HG03571 (cell line): ENCODE results near the gene TMEM50B.
"Not testable (repeated sequence)": the region's sequence is repeated elsewhere in the genome, so short reads cannot be mapped to it uniquely, and the experiment has no call there.

Experiments
- ATAC-seq: cut with Tn5 transposase; IDR thresholded peaks from one replicate; pipeline ENCODE4 v1.9.1; 2021; ENCODE audit not compliant: unreplicated experiment

The TMEM50B gene

DNA sequence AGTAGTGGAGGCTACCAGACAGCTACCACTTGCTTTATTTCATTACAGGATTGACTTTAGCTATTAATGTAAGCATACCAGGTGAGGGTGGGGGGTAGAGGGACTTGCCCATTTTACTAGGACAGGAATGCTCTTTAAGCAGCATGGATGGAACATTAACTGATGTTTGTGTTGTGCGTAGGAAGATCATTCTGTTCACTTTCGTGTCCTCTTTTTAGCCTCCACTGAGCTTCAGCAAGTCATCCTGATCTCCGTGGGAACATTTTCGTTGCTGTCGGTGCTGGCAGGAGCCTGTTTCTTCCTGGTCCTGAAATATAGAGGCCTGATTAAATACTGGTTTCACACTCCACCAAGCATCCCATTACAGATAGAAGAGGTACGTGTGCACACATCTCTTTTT, 47.3 kb downstream of the TMEM50B start:
- ATAC-seq: no peak

DNA sequence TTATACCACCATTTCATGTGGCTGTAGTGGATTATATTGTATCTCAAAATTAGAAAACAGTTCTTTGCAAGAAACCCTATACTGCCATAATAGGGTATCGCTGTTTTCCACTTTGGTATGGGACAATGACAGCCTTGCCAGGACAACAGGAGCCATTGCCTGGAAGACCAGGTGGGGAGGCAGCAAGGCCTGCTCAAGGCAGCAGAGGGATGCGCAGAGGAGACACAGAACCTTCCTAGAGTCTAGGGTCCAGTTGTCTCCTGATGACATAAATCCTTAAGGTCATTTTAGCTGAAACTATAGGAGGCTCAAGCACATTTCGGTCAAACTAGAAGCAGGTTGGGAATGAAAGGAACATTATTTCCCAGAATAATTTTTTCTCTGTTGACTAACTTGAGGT, 48.9 kb downstream of the TMEM50B start:
- no peak for ATAC-seq

DNA sequence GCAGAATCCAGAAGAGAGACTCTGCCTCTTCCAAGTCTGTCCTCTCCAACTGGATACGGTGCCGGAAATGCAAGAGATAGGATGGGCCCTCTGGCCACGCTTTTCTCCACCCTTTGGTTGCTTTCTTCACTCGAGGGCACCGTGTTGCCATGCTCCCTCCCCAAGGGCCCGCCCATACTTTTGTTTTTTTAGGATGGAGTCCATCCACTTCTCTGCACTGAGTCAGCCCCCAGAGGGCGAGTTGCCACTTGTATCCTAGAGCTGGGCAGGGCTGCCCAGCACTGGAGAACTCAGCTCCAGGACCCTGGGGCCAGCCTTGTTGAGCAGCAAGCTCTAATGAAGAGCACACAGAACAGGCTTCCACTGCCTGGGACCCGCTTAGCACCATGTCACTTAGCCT, 51.1 kb downstream of the TMEM50B start:
- ATAC-seq: no peak

DNA sequence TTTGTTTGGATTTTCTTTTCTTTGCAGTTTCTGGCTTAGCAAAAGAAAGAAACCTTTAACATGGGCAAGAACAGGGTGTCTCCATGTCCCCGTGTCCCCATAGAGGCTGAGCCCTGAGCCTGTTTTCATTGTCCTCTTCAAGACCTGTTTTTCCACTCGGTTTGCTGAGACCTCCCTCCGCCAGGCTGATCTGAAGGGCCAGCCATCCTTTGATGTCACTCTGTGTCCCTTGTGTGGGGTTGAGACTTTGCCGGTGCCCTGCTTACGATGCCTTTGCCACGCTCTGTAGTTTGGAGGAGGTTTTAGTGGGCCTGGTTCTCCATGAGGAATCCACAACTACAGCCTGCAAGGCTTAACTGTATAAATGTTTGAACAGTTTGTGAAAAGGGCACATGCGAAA, 52.7 kb downstream of the TMEM50B start:
- ATAC-seq: no peak

DNA sequence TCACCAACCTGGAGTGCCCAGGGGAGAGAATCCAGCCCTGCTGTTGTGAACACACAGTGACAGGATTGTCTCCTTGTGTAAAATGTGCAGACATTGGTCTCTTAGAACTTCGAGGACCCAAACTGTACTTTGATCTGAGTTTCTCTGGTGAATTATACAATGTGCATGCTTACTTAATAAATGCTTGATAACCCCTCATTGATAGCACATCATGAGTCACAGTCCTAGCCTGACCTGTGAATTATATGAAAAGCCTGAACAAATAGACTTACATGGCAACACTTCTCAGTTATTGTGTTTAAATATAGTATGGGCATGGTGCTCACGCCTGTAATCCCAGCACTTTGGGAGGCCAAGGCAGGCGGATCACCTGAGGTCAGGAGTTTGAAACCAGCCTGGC, 53.9 kb downstream of the TMEM50B start:
- no peak for ATAC-seq

DNA sequence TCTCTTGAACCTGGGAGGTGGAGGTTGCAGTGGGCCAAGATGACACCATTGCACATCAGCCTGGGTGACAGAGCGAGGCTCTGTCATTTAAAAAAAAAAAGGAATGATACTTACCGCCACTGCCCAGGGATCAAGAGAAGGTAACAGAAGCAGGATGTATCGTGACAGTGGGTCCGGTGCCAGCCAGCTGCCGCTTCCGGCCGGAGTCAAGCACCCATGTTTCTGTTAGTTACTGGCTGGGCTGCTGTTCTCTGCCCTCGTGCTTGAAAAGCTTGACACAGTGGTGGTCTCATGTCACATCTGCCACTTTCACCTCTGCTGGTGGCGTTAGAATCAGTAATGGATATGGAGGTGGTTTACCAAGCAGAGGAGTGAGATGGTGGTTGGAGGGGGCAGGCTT, 55.6 kb downstream of the TMEM50B start:
- no peak for ATAC-seq

DNA sequence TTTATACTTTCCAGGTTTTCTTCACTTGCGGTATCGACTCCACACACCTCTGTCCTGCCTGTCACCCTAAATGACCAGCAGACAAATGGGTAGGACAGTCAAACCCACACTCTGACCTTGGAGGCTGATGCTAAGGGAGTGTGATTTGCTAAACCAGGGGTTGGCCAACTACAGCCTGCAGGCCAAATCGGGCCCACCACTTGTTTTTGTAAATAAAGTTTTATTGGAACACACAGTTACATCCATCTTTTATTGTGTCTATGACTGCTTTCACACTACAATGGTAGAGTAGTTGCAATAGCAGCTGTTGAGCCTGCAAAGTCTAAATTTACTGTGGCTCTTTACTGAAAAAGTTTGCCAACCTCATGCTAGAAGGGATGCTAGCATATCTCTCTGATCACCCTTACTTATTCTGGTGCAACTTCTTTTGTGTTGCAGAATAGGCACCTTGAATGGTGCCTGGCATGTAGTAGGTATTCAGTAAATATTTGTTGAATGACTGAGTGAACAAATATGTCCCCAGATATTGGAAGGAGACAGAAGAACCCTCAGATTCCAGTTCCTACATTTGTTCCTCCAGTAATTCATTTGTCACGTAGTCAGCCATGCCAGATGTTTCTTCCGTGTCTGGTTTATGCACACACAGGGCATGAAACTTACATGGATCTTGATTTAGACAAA, 57.9 kb downstream of the TMEM50B start:
- no peak for ATAC-seq

DNA sequence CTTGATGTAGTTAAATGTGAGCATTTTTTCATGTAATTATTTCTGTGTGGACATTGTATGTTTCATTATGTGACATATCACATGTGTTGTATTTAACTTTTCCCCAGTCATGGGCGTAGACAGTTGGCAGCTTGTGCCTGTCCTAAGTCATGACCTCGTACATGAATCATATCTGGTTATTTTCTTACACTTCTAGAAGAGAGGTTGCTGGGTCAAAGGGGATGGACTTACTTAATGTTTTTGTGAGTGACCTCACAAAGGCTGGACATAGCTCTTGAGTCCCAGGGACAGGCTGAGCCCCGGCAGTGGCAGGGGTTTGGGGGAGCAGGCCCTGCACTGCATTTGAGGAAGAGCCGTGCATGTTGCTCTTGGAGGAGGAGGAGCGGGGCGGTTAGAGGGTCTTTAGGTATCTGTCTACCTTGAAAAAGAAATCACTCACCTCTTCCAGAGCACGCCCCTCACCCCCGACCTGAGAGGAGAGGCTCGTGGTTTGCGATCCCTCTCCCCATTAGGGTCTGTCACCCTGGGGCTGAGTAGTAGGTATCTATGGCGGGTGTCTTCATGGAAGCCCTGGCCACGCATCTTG, 60.1 kb downstream of the TMEM50B start:
- ATAC-seq: no peak

DNA sequence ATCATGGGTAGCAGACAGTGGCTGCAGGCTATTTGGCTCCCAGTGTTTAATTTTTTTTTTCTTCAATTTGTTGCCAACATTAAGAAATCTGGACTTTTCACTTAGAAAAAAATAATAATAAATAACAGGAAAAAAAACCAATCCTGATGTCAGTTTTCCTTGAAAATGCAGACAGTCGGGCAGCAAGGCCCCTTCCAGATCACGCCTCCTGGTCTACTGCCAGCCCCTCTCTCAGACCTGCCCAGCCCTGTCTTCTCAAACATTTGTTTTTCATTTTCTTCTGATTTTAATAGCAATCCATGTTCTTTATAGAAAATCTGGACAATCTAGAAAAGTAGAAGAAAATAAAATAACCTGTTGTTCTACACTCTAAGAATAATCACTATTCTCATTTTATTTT, 61.1 kb downstream of the TMEM50B start:
- no peak for ATAC-seq

DNA sequence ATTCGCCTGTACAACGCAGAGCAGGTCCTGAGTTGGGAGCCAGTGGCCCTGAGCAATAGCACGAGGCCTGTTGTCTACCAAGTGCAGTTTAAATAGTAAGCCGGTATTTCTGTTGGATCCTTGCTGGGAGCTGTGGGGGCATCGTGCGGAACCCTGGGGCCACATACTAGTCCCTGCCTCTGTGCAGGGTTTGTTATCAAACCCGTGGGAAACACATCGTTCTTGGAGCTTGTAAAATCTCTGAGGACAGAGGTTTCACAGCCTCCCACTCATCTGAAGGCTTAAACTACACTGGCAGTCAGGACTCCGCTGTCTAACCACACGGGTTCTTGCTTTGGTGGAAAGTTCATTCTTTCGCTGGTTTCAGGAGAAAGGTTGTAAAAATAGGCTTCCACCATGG, 64.8 kb downstream of the TMEM50B start:
- no peak for ATAC-seq

DNA sequence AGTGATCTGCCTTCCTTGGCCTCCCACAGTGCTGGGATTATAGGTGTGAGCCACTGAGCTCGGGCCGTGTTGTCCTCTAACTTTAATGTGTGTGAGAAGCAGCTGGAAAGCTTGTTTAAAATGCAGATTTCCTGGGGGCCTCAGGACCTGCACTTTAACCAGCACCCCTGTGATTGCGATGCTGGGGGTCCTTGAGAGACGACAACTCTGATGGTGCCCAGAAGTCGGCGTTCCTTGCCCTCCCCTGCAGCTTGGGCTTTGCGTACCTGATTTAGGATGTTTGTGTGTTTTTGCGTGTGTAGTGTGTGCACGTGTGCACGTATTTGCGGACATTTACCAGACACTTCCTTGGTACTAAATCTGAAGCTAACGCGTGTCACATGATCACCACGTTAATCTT, 65.7 kb downstream of the TMEM50B start:
- no peak for ATAC-seq

DNA sequence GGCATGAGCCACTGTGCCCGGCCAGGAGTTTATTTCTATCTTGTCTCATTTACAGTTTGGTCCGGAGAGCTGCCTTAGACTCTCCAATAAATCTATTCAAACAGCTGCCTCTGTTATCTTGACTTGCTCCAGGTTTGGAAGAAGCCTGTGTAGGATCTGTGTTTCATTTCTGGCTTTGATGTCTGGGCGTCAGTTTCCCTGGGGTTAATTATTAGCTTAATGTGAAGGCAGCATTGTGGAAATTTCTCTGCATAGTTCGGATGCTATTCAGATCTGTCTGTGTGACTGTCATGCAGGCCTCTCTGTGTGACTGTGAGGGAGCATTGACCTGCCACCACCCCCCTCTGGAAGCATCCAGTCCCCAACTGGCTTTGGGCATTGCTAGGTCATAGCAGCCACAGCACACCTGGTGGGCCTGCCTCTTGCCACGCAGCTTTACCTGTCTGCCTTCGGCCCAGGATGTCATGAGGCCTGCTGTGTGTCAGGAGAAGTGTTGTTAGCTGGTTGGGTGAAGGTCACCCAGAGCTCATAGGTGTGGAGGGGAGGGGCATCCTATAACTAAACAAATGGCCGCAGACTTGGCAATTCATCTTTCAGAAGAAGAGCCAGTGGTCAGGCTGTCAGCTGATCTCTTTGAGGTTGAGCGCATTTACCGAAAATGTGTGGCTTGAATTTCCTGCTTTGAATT, 66.8 kb downstream of the TMEM50B start:
- no peak for ATAC-seq

DNA sequence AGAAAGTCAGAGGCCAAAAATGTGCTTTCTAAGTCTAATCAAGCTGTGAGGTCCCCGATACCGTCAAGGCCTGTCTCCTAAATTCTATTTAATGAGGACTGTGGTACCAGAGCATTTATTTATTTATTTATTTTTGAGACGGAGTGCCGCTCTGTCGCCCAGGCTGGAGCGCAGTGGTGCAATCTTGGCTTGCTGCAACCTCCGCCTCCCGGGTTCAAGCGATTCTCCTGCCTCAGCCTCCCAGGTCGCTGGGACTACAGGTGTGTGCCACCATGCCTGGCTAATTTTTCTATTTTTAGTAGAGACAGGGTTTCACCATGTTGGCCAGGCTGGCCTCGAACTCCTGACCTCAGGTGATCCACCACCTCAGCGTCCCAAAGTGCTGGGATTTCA, 67.3 kb downstream of the TMEM50B start:
- not testable (repeated sequence) for ATAC-seq

DNA sequence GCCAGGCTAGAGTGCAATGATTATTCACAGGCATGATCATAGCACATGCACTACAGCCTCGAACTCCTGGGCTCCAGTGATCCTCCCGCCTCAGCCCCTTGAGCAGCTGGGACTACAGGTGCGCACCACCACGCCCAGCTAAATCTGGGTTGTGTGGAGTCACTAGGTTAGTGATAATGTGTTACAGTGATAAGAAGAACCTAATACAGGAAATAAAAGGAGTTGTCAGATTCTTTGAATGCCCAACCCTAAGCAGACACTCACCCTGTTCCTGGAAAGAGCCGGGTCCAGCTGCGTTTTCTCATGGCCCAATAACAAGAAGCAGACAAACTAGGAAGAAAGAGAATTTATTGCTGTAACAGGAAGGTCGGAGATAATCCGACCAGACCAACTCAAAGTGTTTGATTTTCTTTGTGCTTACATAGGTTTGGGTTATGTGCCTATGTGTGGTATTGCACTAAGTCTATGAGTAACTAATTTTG, 67.8 kb downstream of the TMEM50B start:
- no peak for ATAC-seq

DNA sequence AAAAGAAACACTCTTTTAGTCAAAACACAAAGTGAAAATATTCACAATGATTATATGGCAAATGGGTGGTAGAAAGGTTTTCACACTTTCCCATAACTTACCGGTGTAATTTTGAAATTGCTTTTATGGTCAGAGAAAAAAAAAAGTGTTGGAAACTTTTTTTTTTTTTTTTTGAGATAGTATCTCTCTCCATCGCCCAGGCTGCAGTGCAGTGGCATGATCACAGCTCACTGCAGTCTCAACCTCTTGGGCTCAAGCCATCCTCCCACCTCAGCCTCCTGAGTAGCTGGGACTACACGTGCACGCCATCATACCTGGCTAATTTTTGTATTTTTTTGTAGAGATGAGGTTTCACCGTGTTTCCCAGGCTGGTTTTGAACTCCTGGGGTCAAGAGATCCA, 73.3 kb downstream of the TMEM50B start:
- no peak for ATAC-seq

DNA sequence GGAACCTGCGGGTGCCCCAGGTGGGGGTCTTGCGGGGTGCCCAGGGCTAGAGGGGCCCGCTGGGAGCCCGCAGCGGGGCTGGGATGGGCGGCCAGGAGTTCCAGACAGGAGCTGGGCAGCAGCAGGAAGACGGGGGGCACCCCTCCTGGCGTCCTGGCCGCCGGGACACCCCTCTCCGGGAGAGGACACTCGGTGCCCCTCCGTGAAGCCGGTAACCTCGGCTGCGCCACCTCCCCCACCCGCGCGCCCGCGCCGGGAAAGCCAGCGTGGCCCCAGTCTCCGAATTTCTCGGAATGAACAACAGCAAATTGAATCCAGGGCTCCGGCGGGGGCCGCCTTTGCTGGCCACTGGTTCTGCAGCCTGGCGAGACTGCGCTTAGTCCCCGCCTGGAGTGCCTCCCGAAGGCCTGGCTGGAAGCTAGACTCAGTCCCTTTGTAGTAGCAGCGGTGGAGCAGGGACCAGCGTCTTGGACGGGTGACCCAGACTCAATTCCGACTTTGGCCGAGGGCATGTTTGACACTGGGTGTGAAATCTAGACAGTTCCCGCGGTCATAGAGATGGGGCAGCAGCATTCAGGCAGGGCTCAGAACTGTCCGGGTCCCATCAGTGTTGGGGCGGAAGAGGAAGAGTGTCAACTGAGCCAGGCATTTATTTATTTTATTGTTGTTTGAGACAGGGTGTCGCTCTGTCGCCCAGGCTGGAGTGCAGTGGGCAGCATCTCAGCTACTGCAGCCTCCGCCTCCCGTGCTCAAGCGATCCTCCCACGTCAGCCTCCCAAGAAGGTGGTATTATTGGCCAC, 75.8 kb downstream of the TMEM50B start:
- peak; percentile 37 for ATAC-seq

DNA sequence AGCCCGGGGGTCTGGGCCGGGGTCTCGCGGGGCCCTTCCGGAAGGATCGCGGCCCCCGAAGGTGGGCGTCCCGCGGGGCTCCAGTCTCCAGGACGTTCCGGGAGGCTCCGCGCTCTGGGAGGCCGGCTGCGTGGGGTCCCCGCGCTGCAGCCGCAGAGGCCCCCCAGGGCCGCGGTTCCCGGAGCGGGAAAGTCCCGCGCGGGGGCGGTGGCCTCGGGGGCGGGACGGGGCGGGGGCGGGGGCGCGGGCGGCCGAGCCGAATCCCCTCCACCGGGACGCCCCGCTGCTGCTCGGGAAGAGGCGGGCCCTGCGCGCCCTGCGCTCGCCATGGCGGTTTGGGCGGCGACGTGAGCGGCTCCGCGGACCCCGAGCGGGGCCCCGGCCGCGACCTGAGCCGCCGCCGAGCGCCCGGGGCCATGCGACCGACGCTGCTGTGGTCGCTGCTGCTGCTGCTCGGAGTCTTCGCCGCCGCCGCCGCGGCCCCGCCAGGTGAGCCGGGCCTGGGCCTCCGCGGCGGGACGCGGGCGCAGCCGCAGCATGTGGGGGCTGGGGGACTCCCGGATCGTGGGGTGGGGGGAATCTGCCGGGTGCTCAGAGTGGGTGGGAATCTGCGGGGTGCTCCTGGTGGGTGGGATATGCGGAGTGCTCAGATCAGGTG, 76.5 kb downstream of the TMEM50B start, which contains the start of gene IFNGR2:
TSS of gene IFNGR2 (plus strand) at position 286 of the 658 bp plus-strand sequence. CDS start at position 417, 131 bp downstream.
- peak; percentile 21 for ATAC-seq

DNA sequence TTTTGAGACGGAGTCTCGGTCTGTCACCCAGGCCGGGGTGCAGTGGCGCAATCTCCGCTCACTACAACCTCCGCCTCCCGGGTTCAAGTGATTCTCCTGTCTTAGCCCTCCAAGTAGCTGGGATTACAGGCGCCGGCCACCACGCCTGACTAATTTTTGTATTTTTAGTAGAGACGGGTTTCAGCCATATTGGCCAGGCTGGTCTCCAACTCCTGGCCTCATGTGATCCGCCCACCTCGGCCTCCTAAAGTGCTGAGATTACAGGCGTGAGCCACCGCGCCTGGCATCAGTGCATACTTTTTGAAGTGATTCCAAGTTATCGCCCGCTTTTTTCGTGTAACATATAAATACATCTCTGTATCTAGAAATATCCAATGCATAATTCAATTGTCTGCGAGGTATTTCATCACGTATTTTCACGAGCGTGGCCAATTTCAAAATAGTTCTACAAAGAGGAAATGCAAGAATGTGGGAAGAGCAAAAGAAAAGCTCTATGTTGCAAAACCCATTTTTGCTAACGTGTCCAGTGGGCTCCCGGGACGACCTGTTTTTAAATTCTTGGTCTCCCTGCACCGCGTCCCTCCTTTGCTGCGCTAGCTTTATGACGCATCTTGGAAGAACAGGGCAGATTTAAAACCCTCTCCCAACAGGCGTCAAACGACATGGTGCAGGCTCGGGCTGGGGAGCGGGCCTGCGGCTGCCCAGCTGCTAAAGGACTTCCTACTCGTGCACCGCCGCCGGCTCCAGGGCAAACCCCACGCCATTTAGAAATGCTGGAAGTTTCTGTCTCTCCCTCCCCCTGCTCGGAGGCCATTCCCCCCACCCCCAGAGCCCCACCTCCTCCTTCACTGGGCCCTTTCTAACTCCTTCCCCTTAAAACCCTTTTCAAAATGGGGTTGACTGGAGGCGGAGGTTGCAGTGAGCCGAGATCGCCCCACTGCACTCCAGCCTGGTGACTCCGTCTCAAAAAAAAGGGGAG, 77.5 kb downstream of the TMEM50B start:
- ATAC-seq: no peak

DNA sequence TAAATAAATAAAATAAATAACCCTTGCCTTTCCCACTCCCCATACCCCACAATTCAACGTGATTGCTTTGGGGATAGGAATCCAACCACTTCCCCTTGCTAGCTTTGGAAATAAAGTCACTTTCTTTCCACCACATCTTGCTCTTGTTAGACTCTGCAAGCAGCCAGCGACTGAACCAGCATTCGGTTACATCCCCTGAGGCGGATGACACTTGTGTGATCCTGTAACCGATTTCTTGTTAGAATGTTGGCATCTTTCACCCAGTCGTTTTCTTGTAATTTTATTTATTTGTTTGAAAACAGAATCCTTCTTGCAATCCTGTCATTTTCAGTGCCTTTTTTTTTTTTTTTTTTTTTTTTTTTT, 78.2 kb downstream of the TMEM50B start:
- ATAC-seq: no peak
